GM19438 (cell line): Measurements from ENCODE around the gene NAPB.

Source experiments
- ATAC-seq: cut with Tn5 transposase; IDR thresholded peaks from one replicate; pipeline ENCODE4 v1.9.1; 2021; ENCODE audit warnings: low read depth; ENCODE audit not compliant: unreplicated experiment

The NAPB gene

GRCh38 chr20:23407781-23408464, 13.4 kb downstream of the NAPB start:
- ATAC-seq: peak; percentile 65

DNA sequence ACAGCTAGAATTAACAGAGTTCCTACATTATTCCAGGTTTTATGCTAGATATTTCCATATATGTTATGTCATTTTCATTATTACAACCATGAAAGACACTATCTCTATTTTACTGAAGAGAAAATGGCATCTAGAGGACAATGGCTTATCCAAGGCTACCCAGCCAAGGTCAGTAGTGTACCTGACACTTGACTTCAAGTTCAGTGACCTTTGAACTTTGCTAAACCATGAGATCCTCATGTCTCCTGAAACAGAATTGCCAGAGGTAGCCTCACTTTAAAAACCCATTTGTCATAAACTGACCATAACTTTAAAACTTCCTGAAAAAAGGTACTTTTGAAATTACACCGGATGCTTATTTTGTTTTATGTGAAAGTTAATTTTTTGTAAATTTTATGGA, 14.4 kb downstream of the NAPB start:
- ATAC-seq: no peak

- ATAC-seq: no peak
Measured at GRCh38 chr20:23404196-23404595, 17.1 kb downstream of the NAPB start.

DNA sequence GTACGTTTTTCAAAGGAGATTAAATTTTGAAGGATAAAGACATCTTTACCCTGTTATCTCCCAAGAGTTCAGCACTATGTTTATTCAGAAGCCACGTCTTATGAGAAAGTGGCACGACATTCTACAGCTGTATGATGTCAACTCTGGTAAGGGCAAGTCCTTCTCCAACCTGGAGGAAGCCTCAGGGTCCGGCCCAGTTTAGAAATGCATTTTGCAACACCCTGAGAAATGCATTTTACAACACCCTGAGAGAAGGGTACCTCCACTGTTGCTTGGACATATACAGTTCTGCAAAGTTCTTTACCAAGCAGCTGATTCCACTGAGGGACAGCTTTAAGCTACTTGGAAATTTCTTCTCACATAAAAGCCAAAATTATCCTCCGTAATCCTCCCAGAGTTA, 17.5 kb downstream of the NAPB start:
- ATAC-seq: no peak

DNA sequence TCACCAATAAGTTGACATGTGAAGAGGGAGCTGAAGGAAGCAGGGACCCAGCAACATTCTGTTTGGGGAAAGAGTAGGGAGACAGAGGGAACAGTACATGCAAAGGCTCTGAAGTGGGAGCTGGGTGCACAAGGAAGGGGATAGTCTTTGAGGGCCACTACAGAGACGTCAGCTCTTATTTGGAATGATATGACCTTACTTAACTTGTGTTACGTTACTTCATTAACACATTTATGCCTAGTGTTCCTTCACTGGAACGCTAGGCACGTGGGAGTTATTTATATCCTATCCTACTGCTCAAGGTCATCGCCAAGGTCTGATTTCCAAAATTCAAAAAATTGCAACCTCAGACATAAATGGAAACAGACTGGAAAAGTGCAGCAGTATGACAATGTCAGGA, 20.2 kb downstream of the NAPB start:
- no peak for ATAC-seq

GRCh38 chr20:23399568-23400241, 21.6 kb downstream of the NAPB start:
- ATAC-seq: no peak

- ATAC-seq: no peak
Measured at GRCh38 chr20:23397961-23398360, 23.3 kb downstream of the NAPB start.

GRCh38 chr20:23396950-23397627, 24.2 kb downstream of the NAPB start:
- no peak for ATAC-seq

GRCh38 chr20:23393996-23394775, 27.1 kb downstream of the NAPB start:
- no peak for ATAC-seq

- ATAC-seq: no peak
Measured at GRCh38 chr20:23391707-23392310, 29.5 kb downstream of the NAPB start.

DNA sequence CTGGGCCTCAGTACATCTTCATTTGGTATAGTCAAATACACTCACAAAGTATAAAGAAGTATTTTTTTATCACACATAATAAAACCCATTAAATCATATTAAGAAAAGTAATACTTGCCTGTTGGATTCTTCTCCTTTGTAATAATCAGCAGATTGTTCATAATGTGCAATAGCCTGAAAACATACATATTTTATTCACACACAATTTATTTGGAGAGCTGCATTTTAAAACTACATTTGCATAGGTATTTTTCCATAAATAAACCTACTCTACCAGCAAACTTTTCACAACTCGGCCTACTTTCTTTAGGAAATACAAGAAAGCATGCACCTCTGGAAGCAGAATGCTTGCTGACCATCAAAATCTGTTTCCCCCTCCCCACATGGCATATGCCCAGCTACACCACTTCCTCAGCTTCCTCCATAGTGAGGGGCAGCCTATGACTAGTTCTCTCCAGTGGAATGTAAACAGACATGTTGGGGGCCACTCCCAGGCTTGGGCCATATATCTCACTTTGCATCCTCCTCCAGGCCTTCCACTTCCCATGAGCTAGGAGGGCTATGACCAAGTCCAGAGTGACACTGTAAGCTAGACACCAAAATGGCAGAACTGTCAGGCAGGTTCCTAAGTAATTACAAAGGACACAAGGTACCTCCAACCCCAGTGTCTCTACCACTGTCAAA, 31.1 kb downstream of the NAPB start:
- no peak for ATAC-seq

DNA sequence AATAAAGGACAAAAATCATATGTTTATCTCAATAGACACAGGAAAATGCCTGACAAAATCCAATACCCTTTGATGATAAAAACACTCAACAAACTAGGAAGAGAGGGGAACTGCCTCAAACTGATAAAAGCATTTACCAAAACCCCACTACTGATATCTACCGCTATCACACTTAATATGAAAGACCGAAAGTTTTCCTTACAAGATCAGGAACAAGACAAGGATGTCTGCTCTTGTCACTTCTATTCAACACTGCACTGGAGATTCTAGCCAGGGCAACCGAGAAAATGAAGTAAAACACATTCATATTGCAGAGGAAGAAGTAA, 34.2 kb downstream of the NAPB start:
- no peak for ATAC-seq

DNA sequence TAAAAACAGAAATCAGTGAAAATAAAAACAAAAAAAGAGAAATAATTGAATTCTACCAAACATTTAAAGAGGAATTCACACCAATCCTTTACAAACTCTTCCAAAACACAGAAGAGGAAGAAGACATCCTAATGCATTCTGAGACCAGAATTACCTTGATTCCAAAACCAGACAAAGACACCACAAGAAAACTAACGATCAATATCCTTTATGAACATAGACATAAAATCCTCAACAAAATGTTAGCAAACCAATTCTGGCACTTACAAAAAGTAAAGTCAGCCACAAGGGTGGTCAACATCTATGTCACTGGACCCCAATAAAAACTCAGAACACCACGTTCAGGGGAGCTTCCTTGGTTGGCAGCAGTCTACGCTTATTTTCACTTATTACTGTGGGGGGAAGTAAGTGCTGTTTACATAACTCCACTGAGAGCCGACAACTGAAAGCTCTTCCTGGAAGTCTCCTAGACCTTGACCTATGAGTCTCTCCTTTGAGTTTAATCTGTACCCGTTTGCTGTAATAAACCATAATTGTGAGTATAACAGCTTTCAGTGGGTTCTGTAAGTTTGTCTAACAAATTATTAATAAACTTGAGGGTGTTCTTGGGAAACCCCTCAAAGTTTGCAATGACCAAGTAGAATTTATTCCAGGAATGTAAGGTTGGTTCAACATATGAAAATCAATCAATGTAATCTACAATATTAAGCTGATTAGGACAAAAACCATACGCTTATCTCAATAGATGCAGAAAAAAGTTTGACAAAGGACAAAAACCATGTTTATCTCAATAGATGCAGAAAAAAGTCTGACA, 34.8 kb downstream of the NAPB start:
- ATAC-seq: no peak

GRCh38 chr20:23381876-23382275, 39.4 kb downstream of the NAPB start:
- ATAC-seq: no peak

DNA sequence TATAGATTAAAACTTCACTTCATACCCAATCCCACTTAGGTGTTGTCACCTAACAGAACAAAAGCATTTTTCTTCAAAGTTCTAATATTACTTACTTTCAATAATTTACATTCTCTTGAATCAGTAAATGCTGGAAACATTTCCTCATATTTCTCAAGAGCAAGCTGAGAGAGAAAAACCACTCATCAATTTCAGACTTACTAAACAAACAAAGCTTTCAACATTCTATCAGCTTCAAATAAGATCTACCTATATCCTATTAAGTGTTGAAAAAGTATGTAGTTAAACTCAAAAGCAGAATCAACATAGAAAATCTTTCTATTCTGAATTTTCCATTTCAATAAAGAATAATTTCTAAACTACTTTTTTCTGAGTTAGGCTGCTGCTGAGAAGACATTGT, 41.5 kb downstream of the NAPB start:
- ATAC-seq: no peak

GRCh38 chr20:23375827-23376226, 45.5 kb downstream of the NAPB start:
- ATAC-seq: no peak

DNA sequence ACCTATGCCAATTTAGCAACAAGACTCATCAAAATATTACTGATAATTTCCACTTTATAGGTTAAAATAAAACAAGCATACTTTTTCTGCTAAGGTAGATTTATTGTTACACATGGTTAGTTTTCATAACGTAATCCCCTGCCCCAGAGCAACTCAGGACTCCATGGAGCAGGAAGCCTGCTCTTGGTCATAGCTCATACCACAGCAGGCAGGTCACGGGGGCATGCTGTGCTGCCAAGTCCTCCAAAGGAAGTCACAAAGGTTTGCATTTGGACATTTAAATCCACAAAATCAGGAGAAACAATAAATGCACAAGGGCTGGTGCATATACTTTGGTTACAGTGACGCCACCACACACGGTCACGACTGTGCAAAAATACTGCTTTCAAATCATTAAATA, 46.8 kb downstream of the NAPB start:
- no peak for ATAC-seq

DNA sequence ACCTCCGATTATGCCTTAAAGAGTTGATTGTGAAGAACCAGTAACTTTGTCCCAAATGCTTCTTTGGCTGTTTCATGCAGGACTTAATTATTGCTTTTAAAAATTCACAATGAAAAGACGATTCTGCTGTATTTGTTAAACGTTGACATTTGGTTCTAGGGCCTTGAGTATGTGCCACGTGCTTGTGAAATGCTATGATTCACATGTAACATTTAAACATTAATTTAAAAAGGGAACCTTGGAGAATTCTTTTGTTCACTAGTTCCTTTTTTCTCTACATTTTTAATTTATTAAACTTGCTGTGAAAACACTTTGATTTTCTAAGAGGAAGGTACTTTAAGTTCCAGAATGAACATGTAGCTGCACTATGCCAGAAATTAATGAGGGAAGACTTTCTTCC, 49.8 kb downstream of the NAPB start:
- ATAC-seq: no peak

DNA sequence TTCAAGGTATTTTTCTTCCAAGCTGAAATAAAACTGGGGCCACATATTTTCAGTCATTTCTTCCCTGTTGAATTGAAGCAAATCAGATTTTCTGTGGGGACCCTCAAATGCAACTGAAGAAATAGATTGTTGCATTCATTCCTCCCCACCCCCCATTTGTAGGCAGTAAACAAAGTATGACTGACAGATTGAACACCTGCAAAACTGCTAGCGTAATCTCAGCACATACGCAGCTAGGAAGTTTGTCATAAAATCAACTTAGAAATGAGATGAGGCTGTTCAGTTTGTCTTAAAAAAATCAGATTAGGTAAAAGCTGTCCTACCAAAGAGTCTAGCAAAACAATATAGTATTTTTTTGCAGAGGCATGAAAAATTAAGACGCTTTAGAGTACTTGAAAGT, 50.4 kb downstream of the NAPB start:
- no peak for ATAC-seq

GRCh38 chr20:23370274-23370673, 51.0 kb downstream of the NAPB start:
- no peak for ATAC-seq
